Inflammatory macrophage treated with lipopolysaccharide for 1 hour (primary cell): ENCODE data around the gene PARP1.
A peak's percentile ranks its signal among the peaks of the same experiment; 100 is the strongest.
"Not testable (repeated sequence)": the region's sequence is repeated elsewhere in the genome, so short reads cannot be mapped to it uniquely, and the experiment has no call there.

ENCODE experiments used
- DNase-seq, 2 donors: peaks; one replicate each; pipeline ENCODE4 v3.0.0-alpha.2; 2020 to 2022

PARP1 gene

DNA sequence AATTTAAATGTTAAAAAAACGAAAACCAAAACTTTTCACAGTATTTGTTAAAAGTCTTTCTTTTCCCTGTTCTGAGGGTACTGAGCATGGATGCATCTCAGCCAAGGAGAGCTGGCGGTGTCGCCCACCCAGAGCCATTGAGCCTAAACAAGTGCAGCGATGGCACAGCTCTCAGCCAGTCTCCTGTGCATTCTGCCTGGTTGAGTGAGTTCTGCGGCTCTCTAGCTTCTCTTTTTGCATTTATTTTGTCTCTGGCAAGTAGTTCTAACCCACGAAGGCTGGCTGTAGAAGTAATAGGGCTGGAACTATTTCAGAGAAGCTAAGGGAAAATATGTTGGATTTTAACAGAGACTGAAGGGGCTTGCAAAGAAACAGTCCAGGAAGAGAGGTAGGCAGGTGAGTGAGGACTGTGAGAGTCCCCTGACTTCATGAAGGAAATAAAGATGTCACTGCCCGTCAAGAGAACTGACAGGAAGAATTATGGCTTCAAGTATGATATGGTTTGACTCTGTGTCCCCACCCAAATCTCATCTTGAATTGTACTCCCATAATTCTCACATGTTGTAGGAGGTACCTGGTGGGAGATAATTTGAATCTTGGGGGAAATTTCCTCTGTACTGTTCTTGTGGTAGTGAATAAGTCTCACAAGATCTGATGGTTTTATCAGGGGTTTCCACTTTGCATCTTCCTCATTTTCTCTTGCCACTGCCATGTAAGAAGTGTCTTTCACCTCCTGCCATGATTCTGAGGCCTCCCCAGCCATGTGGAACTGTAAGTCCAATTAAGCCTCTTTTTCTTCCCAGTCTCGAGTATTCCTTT is 63.2 kb downstream of the PARP1 start:
- peak; percentile 38 to 40 for DNase-seq

DNA sequence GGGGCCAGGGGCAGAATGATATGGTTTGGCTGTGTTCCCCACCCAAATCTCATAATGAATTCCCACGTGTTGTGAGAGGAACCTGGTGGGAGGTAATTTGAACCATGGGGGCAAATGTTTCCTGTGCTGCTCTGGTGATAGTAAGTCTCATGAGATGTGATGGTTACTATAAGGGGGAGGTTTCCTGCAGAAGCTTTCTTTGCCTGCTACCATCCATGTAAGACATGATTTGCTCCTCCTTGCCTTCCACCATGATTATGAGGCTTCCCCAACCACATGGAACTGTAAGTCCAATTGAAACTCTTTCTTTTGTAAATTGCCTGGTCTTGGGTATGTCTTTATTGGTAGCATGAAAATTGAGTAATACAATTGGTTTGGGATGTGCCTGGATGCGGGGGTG is 65.2 kb downstream of the PARP1 start:
- no peak for DNase-seq

DNA sequence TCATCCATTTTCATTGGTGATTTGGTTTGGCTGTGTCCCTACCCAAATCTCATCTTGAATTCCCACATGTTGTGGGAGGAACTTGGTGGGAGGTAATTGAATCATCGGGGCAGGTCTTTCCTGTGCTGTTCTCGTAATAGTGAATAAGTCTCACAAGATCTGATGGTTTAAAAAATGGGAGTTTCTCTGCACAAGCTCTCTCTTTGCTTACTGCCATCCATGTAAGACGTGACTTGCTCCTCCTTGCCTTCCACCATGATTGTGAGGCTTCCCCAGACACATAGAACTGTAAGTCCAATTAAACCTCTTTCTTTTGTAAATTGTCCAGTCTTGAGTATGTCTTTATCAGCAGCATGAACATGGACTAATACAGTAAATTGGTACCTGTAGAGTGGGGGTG is 67.8 kb downstream of the PARP1 start:
- not testable (repeated sequence) for DNase-seq

DNA sequence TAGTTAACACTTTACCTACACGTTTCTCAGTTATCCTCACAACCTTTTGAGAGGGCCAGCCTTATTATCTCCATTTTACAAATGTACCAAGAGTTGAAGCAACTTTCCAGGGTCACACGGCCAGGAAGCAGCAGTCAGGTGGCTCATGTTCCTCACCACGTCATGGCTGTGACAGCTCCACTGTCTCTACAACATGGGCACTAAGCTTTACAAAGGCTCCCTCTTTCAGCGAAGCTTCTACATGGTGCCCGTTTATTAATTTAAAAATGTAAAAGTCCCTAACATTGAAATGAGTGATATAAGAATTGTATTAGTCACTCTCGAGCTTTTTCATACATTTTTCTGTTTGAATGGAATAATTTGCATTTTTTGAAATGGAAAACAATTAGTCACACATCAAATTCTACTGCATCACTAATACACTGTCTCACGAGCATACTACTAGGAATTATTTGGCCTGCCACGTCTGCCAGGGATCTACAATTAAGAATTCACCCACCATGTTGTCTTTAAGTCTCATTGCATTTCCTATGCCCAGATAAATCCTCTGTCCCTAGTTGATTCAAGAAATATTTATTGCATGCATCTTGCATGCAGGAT is 70.5 kb downstream of the PARP1 start:
- no peak for DNase-seq

DNA sequence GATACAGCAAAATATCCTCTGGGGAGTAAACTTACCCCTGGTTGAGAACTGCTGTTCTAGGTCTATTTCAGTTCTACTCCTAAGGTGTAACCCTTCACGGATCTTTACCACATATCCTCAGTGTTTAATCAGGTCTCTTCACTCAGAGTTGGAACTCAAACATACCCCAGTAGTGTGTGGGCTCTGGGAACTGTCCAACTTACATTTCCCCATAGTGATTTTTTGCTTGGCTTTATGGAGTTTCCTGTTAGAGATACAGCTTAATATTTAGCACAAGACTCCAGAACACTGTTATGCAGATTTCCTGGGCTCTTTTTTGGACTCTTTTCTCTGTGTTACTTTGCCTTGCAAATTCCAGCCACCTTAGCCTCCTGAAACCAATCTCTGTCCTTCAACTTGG is 72.2 kb downstream of the PARP1 start:
- DNase-seq, result no peak

DNA sequence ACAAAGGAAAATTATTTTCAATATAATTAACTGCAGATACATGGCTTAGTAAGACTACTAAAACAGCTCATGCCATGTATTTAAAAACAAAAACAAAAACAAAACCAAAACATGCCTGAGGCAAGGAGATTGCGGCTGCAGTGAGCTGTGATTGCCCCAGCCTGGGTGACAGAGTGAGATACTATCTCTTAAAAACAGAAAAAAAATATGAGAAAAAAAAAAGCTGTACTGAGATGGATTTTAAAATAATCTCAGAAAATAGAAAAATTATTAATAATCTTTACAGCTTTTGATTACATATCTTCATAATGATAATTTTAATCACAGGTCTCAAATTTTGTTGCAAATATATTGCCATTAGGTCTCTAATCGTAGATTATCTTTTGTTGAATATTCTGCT is 74.9 kb downstream of the PARP1 start:
- no peak for DNase-seq

DNA sequence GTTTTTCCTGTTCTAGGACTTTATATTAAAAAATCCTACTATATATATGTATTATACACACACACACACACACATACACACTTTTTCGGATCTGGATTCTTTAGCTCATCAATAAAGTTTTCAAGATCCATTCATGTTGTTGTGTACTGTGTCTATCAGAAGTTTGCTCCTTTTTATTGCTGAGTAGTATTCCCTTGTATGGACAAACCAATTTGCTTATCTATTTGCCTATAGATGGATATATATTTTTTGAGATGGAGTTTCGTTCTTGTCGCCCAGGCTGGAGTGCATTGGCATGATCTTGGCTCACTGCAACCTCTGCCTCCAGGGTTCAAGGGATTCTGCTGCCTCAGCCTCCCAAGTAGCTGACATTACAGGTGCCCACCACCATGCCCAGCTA is 78.7 kb downstream of the PARP1 start:
- no peak for DNase-seq

DNA sequence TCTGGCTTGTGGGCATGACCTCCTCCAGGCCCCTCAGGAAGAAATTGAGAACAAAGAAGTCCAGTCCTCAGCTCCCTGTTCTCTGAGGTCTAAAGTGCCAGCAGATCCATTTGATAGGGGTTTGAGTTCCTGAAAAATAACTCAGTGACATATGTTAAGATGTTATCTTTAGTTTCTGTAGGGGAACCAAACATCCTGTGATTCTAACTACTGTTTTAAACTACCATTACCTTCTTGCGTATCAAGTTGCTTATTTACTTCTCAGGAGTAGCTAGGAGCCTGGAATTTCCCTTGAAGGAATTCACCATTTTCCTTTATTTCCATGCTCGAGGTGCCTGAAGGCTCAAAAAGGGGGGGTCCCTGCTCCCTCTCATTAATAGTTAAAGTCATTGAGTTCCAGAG is 80.1 kb downstream of the PARP1 start:
- no peak for DNase-seq

DNA sequence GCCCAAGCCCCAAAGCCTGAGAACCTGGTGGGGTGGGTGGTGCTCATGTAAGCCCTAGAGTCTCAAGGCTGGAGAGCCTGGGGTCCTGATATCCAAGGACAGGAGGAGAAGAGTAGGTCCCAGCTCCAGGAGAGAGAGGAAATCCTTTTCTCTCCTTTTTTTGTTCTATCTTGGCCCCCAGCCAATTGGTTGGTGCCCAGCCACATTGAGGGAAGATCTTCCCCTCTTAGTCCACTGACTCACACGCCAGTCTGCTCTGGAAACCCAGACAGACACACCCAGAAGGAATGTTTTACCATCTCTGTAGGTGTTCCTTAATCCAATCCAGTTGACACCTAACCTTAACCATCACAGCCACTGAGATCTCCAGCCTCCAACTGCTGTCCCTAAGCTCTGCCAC is 82.7 kb downstream of the PARP1 start:
- no peak for DNase-seq

DNA sequence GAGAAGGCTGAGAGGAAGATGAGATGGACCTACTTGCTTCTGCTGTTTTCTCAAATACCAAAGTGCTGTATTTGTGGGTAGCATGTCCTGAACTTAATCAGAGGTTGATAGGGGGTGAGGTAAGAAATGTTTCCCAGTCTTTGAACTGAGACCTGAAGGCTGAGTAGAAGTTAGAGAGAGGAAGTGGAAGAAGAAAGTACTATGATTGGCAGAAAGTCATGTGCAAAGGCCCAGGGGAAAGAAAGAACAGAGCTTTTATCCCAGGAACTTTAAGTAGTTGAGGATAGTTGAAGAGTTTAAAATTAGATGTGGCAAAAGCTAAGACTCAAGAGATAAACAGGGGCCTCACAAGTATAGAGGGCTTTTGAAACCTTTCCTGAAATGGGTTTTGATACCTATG is 83.4 kb downstream of the PARP1 start:
- no peak for DNase-seq

DNA sequence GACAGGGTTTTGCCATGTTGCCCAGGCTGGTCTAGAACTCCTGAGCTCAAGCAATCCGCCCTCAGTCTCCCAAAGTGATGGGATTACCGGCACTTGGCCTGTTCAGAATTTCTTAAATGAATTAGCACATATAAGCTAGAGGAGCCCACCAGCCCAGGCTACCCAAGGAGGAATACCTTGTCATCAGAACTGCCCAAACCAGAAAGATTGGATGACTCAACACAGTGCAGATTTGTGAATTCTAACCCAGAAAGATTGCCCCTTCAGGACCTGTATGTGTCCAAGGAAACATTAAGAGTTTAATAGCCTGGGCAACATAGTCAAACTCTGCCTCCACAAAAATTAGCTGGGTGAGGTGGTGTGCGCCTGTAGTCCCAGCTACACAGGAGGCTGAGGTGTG is 84.9 kb downstream of the PARP1 start:
- no peak for DNase-seq

DNA sequence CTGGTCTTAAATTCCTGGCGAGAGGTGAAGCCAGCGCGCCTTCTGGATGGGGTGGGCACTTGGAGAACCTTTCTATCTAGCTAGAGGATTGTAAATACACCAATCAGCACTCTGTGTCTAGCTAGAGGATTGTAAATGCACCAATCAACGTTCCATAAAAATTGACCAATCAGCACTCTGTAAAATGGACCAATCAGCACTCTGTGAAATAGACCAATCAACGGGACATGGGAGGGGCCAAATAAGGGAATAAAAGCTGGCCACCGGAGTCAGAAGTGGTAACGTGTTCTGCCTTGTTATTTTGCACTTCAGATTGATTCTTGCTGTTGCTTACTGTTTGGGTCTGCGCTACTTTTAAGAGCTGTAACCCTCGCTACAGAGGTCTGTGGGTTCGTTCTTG is 87.0 kb downstream of the PARP1 start:
- no peak for DNase-seq

DNA sequence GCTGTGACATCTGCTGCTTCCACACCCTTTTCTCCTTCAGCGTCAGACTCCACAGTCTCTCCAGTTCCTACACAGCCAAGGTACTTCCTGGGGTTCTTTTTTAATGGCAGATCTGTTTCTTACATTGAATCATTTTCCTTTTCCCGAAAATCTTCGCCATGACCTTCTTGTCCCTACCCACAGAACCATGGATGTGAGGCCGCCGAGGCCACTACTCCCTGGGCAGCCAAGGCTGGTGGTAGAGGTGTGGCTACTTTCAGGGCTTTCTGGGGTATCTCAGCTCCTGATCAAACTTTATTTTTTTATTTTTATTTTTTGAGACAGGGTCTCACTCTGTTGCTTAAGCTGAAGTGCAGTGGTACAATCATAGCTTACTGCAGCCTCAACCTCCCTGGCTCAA is 89.4 kb downstream of the PARP1 start:
- no peak for DNase-seq

DNA sequence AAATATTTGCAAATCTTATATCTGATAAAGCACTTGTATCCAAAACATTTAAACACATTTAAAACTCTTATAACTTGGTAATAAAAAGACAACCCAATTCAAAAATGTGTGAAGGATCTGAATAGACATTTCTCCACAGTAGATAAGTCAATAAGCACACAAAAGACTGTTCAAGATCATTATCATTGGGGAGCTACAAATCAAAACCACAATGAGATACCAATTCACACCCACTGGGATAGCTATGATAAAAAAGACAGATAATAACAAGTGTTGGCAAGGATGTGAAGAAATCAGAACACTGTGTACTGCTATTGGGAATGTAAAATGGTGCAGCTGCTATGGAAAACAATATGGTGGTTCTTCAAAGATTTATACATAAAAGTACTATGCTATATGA is 93.8 kb downstream of the PARP1 start:
- DNase-seq, result no peak

DNA sequence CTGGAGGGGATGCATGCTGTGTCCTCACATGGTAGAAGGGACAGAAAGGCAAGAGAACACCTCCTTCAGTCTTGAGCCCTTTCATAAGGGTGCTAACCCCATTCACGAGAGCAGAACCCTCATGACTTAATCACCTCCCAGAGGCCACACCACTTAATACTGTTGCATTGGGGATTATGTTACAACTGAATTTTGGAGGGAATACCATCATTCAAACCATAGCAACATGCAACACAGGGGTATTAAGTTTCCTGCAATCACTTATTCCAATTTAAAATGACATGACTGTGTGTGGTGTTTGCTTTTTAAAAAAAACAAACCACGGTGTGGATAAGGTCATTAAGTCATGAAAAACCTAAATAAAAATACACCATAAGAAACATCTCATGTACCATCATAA is 95.8 kb downstream of the PARP1 start:
- DNase-seq, result no peak

DNA sequence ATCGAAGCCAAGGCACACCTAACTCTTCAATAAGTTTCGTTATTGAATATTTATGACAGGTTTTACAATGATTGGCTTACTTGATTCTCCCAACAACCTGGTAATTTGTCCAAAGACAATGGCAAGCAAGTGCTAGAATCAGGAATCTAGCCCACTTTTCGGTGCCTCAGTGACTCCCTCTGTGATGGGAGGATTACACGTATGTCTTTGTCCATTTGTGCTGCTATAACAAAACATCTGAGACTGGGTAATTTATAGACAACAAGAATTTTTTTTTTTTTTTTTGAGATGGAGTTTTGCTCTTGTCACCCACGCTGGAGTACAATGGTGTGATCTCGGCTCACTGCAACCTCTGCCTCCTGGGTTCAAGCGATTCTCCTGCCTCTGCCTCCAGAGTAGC is 96.5 kb downstream of the PARP1 start:
- no peak for DNase-seq
